T-helper 22 cell (primary cell): Measurements from ENCODE around the gene SLC47A2.
"Not testable (repeated sequence)": the region's sequence is repeated elsewhere in the genome, so short reads cannot be mapped to it uniquely, and the experiment has no call there.

Source experiments
- DNase-seq: peaks from one replicate; pipeline ENCODE4 v3.0.0-alpha.2; 2020; ENCODE audit warnings: low read depth

SLC47A2 gene

DNA sequence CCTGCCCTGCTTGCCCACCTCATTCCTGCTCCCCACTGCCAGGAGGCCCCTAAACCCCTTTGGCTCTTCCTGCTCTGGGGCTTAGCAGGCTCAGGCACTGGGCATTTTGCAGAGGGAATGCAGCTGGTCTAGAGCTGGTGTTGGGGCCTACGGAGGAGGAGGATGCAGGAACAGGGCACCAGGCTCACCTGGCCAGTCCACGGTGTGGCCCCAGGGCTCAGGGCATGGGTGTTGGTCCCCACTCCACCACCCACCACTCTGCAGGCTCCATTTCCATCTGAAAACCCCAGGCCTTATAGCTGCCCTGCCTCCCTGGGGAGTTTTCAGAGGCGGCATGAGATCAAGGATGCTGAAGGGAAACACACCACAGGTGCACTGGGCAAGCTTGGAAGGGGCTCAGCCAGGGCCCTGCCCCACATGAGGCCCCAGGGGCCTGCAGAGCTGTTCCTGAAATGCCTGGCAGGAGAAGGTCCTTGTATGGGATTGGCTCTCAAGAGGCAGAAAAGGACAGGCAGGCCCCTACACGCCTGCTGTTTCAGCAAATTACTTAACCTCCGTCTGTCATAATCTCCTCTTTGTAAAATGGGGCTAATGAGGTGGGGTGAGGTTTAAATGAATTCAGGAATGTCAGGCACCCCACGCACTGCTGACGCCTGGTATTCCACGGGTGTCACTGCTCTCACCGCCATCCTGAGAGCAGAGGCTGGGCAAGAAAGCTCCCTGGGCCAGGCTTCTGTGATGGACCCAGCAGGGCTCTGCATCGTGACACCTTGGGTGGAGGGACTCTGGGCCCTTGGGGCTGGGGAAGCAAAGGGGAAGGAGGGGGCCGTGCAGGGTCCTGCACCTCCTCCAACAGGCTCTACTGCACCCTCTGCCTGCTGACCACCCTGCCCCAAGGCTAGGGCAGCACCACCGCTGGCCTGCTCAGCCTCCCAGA is 9.3 kb downstream of the SLC47A2 start:
- no peak for DNase-seq

DNA sequence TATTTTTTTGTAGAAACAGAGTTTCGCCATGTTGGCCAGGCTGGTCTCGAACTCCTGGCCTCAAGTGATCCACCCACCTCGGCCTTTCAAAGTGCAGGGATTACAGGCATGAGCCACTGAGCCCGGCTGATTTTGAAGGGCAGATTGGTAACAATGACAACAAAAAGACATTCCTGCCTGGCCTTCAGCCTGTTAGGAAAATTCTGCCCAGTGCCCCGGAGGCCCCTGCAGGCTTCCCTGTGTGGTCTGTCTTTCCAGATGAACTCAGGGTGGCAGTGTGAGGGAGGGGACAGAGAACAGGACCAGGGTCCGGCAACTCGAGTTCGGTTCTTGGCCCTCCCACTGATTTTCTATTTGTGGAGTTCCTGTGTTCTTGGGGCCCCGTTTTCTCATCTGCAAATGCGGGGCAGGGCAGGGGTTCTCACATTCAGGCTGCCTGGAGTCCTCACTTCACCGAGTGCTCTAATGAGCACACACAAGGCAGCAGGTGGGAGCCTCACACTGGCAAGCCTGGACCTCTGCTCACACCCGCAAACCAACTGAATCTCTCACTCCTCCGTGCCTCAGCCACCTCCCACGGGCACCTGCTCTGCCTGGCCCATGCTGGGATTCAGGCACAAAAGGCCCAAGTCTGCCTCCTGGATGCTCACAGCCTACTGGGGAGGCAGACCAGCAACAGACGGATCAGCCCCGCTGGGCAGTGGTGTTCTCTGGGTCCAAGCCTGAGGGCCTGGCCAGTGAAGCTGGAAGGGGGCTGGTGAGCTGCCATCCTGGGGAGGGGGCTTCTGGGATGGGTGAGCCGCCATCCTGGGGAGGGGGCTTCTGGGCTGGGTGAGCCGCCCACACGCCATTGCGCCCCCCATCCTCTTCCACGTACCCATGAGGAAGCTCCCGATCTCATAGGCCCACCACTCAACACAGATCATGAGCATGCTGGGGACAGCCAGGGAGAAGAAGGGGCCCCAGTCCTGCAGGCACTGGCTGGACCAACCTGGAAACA is 10.3 kb downstream of the SLC47A2 start:
- DNase-seq: no peak

DNA sequence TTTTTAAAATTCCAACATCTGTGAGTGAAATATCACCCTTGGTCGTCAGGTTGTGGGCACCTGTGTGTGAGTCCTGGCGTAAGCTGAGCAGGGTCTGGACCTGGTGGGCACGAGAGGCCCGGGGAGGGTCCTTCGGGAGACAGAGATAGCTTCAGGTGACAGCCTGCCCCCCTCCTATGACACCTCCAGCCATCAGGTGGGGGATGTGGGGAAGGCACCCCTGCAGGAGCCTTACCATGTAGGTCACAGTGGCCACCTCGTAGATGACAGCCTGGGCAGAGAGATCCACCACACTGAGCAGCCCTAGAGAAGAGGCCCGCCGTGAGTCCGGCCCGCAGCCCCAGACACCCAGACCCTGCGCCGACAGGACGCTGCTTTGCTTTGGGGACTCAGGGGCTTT is 11.2 kb downstream of the SLC47A2 start:
- DNase-seq: no peak

DNA sequence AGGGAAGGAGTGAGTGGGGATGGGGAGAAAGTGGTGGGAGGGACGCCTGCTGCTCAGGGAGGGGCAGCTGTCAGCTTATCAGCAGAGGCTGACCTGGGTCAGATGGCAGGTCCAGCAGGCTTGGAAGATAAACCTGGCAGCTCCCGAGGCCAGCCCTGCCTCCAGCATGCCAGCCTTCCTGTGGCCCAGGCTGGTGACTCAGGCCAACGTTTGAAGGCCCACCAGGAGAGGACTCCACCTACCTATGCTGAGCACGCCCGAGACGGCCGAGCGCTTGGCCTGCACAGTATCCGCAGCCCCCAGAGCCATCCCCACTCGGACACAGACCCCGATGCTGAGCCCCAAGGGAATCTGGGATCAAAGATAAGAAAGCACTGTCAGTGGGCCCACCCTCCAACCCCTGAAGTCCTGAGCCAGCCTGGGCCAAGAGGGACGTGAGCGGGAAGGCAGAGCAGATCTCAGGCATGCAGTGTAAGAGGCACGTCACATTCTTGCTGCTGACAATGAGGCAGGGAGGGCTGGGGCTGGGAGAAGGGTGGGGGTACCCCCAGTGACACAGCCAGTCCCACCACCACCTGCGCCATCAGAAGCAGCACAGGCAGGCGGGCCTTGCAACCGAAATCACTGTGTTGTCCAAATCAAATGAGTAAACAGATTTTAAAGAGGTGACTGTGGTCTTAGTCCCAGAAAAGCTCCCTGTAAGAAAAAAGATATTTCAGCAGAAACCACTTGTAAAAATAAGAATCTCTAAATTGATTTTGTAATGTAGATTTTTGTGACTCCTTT is 12.4 kb downstream of the SLC47A2 start:
- DNase-seq: no peak

DNA sequence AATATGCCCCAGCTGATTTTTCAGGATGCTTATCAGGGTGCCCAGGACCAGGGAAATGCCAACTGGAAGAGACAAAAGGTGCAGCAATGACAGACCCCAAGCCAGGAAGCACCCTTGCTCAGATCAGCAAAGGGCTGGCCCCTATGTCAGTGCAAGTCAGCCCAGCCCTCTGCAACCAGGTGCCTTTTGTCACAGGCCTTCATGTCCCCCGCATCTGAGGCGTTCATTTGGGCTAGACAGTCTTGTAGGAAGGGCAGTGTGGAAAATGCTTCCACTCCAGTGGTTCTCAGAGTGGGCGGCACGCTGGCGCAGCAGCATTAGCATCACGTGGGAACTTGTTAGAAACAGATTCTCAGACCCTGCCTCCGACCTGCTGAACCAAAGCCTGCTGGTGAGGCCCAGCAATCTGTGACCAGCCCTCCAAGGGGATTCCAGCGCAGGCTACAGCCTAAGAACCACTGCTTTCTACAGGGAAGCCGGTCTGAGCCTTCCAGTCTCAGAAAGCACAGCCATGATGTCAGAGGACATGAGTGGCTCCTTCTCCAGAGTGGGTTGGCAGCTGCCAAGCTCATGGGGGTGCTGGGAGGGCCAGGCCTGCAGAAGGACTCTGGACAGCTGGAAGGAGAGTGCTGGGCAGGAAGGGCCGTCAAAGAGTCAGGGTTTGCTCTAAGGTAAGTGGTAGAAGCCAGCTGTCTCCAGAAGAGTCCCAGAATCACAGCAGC is 13.1 kb downstream of the SLC47A2 start:
- DNase-seq: no peak

DNA sequence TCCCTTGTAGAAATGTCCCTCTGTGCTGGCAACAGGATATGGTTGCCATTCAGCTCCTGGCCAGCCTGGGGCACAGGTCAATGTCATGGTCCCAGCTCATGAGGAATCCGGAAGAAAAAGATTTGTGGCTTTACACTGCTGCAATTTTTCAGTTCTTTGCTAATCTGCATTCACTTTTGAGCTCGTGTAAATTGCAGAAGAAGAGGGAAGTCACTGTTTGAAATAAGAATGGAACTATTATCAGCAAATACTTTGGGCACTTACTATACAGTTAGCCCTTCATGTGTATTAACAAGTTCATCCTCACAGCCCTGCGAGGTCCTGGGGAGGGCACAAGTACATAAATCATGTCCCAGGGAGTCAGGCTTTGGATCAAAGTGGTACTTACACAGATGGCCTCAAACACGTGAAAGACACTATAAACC is 14.2 kb downstream of the SLC47A2 start:
- no peak for DNase-seq

DNA sequence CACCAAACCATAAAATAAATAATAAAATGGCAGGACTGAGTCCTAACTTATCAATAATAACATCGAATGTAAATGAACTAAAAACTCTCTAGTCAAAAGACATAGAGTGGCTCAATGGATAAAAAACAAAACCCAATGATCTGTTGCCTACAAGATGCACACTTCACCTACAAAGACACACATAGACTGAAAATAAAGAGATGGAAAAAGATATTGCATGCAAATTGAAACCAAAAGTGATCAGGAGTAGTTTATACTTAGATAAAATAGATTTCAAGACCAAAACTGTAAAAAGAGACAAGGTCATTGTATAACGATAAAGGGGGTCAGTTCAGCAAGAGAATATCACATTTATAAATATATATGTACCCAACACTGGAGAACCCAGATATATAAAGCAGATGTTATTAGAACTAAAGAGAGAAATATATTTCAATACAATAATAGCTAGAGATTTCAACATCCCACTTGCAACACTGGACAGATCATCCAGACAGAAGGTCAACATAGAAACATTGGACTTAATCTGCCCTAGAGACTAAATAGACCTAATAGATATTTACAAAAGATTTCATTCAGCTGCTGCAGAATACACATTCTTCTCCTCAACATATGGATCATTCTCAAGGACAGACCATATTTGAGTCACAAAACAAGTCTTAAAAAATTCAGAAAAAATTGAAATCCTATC is 29.8 kb downstream of the SLC47A2 start:
- no peak for DNase-seq

DNA sequence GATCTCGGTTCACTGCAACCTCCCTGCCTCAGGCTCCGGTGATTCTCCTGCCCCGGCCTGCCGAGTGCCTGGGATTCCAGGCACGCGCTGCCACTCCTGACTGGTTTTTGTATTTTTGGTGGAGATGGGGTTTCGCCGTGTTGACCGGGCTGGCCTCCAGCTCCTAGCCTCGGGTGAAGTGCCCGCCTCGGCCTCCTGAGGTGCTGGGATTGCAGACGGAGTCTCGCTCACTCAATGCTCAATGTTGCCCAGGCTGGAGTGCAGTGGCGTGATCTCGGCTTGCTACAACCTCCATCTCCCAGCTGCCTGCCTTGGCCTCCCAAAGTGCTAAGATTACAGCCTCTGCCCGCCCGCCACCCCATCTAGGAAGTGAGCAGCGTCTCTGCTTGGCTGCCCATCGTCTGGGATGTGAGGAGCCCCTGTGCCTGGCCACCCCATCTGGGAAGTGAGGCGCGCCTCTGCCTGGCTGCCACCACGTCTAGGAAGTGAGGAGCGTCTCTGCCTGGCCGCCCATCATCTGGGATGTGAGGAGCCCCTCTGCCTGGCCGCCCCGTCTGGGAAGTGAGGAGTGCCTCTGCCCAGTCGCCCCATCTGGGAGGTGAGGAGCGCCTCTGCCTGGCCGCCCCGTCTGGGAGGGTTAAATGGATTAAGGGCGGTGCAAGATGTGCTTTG is 31.3 kb downstream of the SLC47A2 start:
- DNase-seq: not testable (repeated sequence)

DNA sequence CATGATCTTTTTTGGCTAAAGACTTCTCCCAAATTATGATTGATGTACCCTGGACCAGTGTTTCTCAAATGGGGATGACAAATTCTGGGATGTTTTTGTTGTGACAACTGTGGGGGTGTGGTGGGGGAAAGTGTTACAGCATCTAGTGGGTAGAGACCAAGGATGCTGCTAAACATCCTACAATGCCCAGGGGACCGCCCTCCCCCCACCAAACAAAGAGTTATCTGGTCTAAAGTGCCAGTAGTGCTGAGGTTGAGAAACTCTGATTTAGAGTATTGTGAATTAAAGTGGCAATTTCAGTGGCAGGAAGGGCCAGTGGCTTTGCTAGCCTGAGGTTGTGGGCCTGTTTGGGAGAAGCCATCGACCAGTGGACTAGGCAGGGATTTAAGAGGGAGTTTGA is 33.3 kb downstream of the SLC47A2 start:
- no peak for DNase-seq

DNA sequence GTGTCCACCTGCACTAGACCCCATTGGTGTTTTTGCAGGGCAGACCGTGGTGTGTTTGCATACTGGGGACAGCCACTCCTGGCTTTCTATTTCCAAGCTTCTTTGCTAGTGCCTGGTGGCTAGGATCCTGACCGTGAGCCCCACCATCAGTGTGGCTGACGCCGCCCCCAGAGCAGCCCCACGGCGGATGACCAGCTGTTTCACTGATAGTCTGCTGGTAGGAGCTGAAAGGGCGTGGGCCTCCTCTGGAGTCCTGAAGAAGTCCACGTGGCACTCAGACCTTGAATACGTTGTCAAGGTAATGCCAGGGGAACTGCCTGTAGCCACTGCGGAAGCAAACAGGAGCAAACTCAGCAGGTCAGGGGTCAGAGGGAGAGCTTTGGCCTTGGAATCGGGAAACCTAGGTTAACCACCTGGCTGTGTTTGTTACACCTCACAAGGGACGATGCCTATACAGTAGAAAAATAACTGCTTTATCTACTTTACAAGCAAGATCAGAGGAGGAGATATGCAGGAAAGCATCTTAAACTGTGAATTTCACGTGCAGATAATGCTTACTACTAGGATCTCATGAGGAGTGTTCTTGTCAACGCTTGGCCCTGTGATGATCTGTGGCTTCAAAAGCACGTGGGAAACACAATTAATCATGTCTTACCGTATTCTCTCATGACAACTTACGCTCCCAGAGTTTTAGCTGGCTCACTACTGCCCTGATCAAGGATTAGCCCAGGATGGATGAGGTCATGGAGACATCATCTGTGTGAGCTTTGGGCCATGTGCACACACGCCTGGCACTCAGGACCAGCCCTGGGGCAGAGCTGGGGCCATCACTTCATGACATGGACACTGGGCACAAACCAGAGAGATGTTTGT is 37.6 kb downstream of the SLC47A2 start:
- DNase-seq: no peak

DNA sequence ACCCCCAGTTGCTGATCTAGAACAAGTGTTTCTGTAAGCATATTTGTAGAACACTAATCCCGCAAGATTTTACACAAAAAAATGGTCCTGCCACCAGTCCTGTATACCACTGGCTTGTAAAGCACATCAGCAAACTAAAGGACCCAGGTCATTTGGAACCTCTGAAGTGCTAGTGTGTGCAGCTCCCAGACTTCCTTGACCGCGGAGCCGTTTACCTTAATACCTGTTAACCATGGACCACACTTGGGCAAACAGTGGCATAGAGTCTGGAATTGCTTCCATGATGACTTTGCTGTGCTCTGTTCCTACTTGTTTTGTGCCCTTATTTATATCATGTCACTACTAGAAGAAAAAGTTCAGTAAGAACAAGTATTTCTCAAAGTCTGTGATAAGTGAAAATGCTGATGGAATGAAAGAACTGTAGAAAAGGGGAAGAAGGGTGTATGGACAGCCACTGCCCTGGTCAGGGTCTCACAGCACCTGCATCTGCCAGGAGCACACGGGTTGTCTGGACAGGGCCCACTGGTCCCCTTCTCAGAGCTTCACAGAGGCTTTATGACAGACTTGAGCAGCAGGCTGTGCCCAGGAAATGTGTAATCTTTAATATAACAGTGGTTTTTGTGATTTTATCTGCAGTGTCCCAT is 38.5 kb downstream of the SLC47A2 start:
- no peak for DNase-seq

DNA sequence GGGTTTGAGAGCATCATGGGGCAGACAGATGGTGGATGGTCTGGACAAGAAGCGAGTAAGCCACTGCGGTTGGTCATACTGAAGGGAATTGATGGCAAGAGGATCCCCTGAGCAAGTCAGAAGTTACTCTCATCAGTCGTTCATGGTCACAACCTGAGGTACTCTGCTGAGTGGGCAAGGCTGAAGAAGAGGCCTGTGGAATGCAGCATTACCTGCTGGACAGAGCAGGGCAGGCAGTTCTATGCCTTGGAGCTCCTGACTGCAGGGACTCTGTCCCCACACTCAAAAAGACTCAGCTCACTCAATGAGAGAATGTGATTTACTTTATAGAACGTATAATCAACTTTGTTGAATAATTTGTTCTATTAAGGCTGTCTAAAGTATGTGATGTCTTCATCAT is 39.5 kb downstream of the SLC47A2 start:
- DNase-seq: no peak

DNA sequence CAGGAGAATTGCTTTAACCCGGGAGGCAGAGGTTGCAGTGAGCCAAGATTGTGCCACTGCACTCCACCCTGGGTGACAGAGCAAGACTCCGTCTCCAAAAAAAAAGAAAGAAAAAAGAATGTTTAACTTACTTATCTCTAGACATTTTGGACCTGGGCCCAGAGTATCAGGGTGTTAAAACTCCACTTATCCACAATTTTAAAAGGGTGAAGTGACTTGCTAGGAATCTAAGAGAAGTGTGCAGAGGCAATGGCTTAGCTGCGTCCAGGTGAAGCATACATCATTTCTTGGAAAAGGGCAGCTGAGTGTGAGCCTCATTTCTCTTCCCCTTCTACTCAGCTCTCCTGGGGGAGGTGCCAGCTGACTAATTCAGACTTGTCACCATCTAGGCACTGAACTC is 42.8 kb downstream of the SLC47A2 start:
- DNase-seq: no peak

DNA sequence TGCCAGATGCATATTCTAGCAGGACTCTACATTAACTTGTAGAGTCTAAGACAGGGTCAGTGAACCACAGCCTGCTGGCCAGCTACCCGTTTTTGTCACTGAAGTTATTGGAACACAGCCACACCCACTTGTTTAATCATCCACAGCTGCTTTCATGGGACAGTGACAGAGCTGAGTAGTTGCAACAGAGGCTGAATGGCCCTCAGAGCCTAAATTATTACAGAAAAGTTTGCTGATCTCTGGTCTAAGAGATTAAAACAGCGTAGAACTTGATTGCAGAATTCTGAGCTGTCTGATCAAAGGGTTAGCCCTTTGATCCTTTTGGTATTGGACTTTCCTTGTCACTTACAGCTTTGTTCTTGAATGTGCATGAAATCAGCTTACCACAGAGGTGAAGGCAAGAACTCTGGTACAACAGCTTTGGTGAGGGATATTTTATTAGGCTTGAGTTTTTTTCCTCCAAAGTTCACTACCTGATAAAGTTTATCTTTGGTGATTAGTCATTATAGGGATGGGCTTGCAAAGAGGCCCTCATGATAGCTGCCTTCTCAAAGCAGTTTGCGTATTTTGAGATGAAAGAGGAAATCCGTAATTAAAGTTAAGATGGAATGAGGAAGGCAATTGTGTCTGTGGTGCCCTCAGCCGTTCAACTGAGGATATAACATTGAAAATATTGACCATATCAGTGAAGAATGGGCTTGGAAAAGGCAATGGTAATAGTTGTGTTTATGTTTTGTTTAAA is 44.2 kb downstream of the SLC47A2 start:
- DNase-seq: no peak

DNA sequence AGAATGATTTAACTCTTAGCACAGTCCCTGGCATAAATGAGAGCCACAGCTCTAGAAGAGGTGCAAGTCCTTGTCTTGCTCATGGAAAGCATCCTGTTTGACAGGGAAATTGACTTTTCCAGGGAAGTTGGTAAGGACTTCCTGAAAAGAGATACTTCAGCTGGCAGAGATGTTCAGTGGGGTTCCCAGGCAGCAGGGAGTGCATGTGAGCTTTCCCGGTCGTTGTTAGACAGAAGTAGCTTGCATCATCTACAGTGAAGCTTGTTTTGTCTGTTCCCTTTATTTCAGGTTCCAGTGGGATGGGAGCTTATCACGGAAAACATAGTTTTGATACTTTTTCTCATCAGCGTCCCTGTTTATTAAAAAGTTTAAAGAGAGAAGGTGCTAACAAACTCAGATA is 45.0 kb downstream of the SLC47A2 start:
- no peak for DNase-seq

DNA sequence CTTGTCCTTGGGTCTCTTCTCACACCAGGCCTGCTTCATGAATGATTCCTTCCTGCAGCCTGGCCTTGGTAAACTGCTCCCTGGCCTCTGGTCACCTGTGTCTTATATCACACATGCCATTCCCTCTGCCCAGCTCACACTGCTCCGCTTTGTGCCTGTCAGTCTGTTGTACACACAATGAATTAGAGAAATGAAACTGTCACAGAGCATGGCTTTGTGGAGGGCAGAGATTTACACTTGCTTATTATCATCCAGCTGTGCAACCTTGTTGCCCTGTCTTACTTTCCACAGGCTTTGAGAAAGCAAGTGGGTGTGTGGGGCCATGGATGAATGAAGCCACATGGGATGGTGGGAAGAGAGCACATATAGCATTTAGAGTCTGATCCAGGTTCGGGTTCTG is 45.5 kb downstream of the SLC47A2 start:
- no peak for DNase-seq

DNA sequence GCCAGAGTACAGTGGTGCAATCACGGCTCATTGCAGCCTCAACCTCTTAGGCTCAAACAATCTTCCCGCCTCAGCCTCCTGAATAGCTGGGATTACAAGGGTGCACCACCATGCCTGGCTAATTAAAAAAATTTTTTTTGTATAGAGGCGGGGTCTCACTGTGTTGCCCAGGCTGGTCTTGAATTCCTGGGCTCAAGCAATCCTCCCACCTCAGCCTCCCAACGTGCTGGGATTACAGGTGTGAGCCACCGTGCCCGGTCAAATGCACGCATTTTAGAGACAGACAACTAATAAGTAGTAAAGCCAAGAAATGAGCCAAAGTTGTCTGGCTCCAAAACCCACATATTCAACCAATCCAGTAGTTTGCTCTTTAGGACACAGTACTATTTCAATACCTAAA is 46.7 kb downstream of the SLC47A2 start:
- not testable (repeated sequence) for DNase-seq

DNA sequence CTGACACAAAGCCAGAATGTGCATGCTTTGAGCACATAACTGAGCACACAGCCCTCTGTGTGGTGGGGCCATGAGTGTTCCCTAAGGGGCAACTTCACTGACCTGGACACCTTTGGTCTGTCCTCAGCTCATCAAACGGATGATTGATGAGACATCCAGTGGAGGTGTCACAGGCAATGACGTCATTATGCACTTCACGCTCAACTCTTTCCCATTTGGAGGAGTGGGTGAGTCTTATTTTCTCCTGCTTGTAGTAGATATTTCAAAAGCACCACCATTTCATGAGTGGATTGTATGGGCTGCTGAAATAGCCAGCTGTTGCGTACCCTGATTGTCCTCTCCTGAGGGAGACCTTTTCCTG is 51.6 kb downstream of the SLC47A2 start:
- no peak for DNase-seq
